B cell (primary cell): Measurements from ENCODE around the gene ISG20L2. TPM values are rescaled to one million over a fixed set of nuclear protein-coding genes. Genes with fewer than 3 reads are reported as not detected.

ENCODE experiments used
- ATAC-seq: fragments of 200-7000 bp; cut with Tn5 transposase; one replicate; pipeline ENCODE4 v1.10.0; 2021; ENCODE audit warnings: low read depth, mild to moderate bottlenecking, moderate number of reproducible peaks, moderate library complexity
- CTCF ChIA-PET: fragments of 350-600 bp; sonication (Branson Sonifier 250); formaldehyde crosslinking; loops from one replicate; lab custom pipeline; 2021; ENCODE audit warnings: antibody characterized with exemption, inconsistent platforms; lab: Charles Lee
- POLR2A ChIA-PET: fragments of 350-600 bp; sonication (Branson Sonifier 250); formaldehyde crosslinking; loops from one replicate; lab custom pipeline; 2021; ENCODE audit warnings: antibody characterized with exemption; lab: Charles Lee
- DNase-seq: peaks from one replicate; pipeline ENCODE4 v3.0.0; 2013
- H2AFZ ChIP-seq: 2 replicates; pipeline ENCODE4 v1.6.1; 2012; ENCODE audit warnings: mild to moderate bottlenecking, low read depth, low read length; ENCODE audit not compliant: insufficient read depth, poor library complexity, severe bottlenecking
- H3K27ac ChIP-seq, 2 donors: 1 replicate in 1 of 2; 2 replicates in 1 of 2; pipeline ENCODE4 v1.5.1; 2012 to 2013; ENCODE audit warnings: low read length in 2 of 2, mild to moderate bottlenecking in 2 of 2, moderate library complexity in 1 of 2
- H3K27me3 ChIP-seq, 4 experiments: fragments of 200-600 bp in 1 of 4; sonication (generic) in 1 of 4; replicated peaks in 1 of 4; 1 replicate in 2 of 4; 2 replicates in 2 of 4; pipeline versions ENCODE4 v1.6.1 to v1.7.0; 2013 to 2016; ENCODE audit warnings: low read length in 3 of 4, mild to moderate bottlenecking in 2 of 4, mixed read lengths in 1 of 4, moderate library complexity in 1 of 4; ENCODE audit not compliant: insufficient read depth in 4 of 4, control insufficient read depth in 3 of 4; ENCODE audit errors: control extremely low read depth in 1 of 4
- H3K36me3 ChIP-seq, 2 experiments: replicated peaks in 1 of 2; 1 replicate in 1 of 2; 2 replicates in 1 of 2; pipeline versions ENCODE4 v1.6.1 to v1.7.1; 2013; ENCODE audit warnings: low read length in 1 of 2; ENCODE audit not compliant: insufficient read depth in 2 of 2, control insufficient read depth in 1 of 2; ENCODE audit errors: control extremely low read depth in 1 of 2, extremely low read depth in 1 of 2
- H3K4me1 ChIP-seq, 2 donors: fragments of 200-600 bp in 1 of 2; sonication (generic) in 1 of 2; 1 replicate in 1 of 2; 2 replicates in 1 of 2; pipeline versions ENCODE4 v1.5.1 to v1.6.1; 2013 to 2017; ENCODE audit warnings: low read length in 2 of 2; ENCODE audit not compliant: control insufficient read depth in 2 of 2, insufficient read depth in 2 of 2
- H3K4me2 ChIP-seq: replicated peaks from 2 replicates; pipeline ENCODE3; 2012; ENCODE audit warnings: mild to moderate bottlenecking, low read depth, low read length; ENCODE audit not compliant: poor library complexity, severe bottlenecking
- H3K4me3 ChIP-seq, 5 experiments: fragments of 200-600 bp in 1 of 5; sonication (generic) in 1 of 5; 1 replicate in 3 of 5; 2 replicates in 2 of 5; pipeline versions ENCODE4 v1.5.1 to v1.7.0; 2011 to 2016; ENCODE audit warnings: low read length in 4 of 5, mild to moderate bottlenecking in 4 of 5, low read depth in 2 of 5, control low read depth in 1 of 5, moderate library complexity in 1 of 5; ENCODE audit not compliant: insufficient read depth in 1 of 5; ENCODE audit errors: control extremely low read depth in 1 of 5, extremely low read depth in 1 of 5
- H3K79me2 ChIP-seq: fragments of 200-600 bp; sonication (generic); one replicate; pipeline ENCODE4 v1.6.0; 2016; ENCODE audit warnings: low read length; ENCODE audit not compliant: control insufficient read depth, insufficient read depth
- H3K9ac ChIP-seq: fragments of 200-600 bp; sonication (generic); 2 replicates; pipeline ENCODE4 v1.6.1; 2017; ENCODE audit warnings: mild to moderate bottlenecking, low read length, moderate library complexity
- H3K9me3 ChIP-seq, 3 donors: one replicate each; pipeline versions ENCODE4 v1.6.1 to v1.7.1; 2013; ENCODE audit warnings: low read length in 2 of 3; ENCODE audit not compliant: control insufficient read depth in 2 of 3, insufficient read depth in 1 of 3; ENCODE audit errors: control extremely low read depth in 1 of 3
- H4K20me1 ChIP-seq: 2 replicates; pipeline ENCODE4 v1.6.0; 2012; ENCODE audit warnings: mild to moderate bottlenecking, low read length; ENCODE audit not compliant: insufficient read depth, control insufficient read depth, poor library complexity, severe bottlenecking
- H3K27ac Mint-ChIP-seq: one replicate; pipeline ENCODE4 v1.8.0; 2021; ENCODE audit warnings: mixed read lengths
- H3K27me3 Mint-ChIP-seq: one replicate; pipeline ENCODE4 v1.8.0; 2021; ENCODE audit warnings: mixed read lengths
- H3K4me1 Mint-ChIP-seq: one replicate; pipeline ENCODE4 v1.8.0; 2021; ENCODE audit warnings: mixed read lengths
- H3K4me3 Mint-ChIP-seq: one replicate; pipeline ENCODE4 v1.8.0; 2021; ENCODE audit warnings: mixed read lengths
- H3K9me3 Mint-ChIP-seq: one replicate; pipeline ENCODE4 v1.8.0; 2022; ENCODE audit warnings: mixed read lengths; ENCODE audit not compliant: insufficient read depth
- EZH2 ChIP-seq: IDR thresholded peaks from 2 replicates; pipeline ENCODE4 v1.6.1; 2012; ENCODE audit warnings: borderline replicate concordance, low read depth, mild to moderate bottlenecking, moderate library complexity, low read length; ENCODE audit not compliant: insufficient read depth, poor library complexity, severe bottlenecking
- WGBS: methylation state at CpG from one replicate; pipeline ENCODE4 v1.1.5; 2013; ENCODE audit warnings: missing lambda C conversion rate; ENCODE audit not compliant: insufficient coverage; 5-methylcytosine and 5-hydroxymethylcytosine counted together
- intact Hi-C: fragments of 100-400 bp; cut with micrococcal nuclease; formaldehyde crosslinking; loops from one replicate; pipeline ENCODE4 v1.10.0; 2022
- polyA plus RNA-seq: library from polyadenylated mRNA; depleted of rRNA; stranded (reverse); fragments of >200 nt; gene quantifications from 2 replicates; pipeline ENCODE4 v1.2.3, GENCODE V29; 2012
- total RNA-seq, 2 donors: library from RNA; stranded (reverse); fragments of 120-200 nt in 1 of 2; gene quantifications; 1 replicate in 1 of 2; 2 replicates in 1 of 2; pipeline versions ENCODE4 v1.2.3 to v1.2.4, GENCODE V29; 2013 to 2022
- TF ChIP-seq, protein P1 (sequence below): fragments of 200-600 bp; IDR thresholded peaks from one replicate; pipeline ENCODE4 v1.8.0; 2022; ENCODE audit warnings: antibody characterized with exemption, mild to moderate bottlenecking

Gene ISG20L2
- total and polyA plus RNA-seq, 2 donors (not counting 1 experiment from before 2014, with no cell fraction given) = 30.1 to 51.7 TPM

GRCh38 chr1:156691191-156691590 lies 37.4 kb downstream of the ISG20L2 start:
- no peak overlapping the region for H3K27ac Mint-ChIP-seq
- intact Hi-C loops = no loop called here

GRCh38 chr1:156690675-156691036 lies 37.9 kb downstream of the ISG20L2 start:
- Histone ChIP-seq H3K79me2 (no peaks in the 10 kb centered on the region), H3K9me3 (peaks cover 0 to 3% (median 0%) of the 10 kb centered on the region in 3 donors), H3K36me3 (no peaks in the 10 kb centered on the region), H3K4me1 (peaks cover 11 to 21% of the 10 kb centered on the region in 2 donors), H2AFZ (no peak overlapping the region), H3K4me3 (no peak overlapping the region), H3K4me2 (no peak overlapping the region), H4K20me1 (no peaks in the 10 kb centered on the region), H3K27ac (no peak overlapping the region), H3K27me3 (peaks cover 0 to 62% (median 32%) of the 10 kb centered on the region in 4 experiments), H3K9ac (no peak overlapping the region)
- POLR2A ChIA-PET = no interaction called here
- H3K9me3 Mint-ChIP-seq = no peaks in the 10 kb centered on the region
- intact Hi-C loops = no loop called here
- 61% methylated on average over 8 of the region's 8 CpGs for WGBS
- ATAC-seq = no peak
- no peak overlapping the region for H3K27ac Mint-ChIP-seq
- H3K4me3 Mint-ChIP-seq = no peak overlapping the region
- CTCF ChIA-PET = interaction anchor here (0.8 to 7.0 kb wide), 23 partner anchors 11 to 465 kb away, joined by 3 to 245 read pairs (median 8); partner anchors contain the start of genes CRABP2, HAPLN2, ISG20L2 and METTL25B
- DNase-seq = no peak
- peaks cover 16% of the 10 kb centered on the region for H3K4me1 Mint-ChIP-seq
- H3K27me3 Mint-ChIP-seq = peaks cover 44% of the 10 kb centered on the region
- no peak for TF ChIP-seq EZH2

More at GRCh38 chr1:156691191-156691590, 37.4 kb downstream of the ISG20L2 start:
- H3K4me1 Mint-ChIP-seq = peaks cover 16% of the 10 kb centered on the region
- H2AFZ ChIP-seq = no peak overlapping the region
- peaks cover 0 to 3% (median 0%) of the 10 kb centered on the region in 3 donors for H3K9me3 ChIP-seq
- TF ChIP-seq, protein P1, sequence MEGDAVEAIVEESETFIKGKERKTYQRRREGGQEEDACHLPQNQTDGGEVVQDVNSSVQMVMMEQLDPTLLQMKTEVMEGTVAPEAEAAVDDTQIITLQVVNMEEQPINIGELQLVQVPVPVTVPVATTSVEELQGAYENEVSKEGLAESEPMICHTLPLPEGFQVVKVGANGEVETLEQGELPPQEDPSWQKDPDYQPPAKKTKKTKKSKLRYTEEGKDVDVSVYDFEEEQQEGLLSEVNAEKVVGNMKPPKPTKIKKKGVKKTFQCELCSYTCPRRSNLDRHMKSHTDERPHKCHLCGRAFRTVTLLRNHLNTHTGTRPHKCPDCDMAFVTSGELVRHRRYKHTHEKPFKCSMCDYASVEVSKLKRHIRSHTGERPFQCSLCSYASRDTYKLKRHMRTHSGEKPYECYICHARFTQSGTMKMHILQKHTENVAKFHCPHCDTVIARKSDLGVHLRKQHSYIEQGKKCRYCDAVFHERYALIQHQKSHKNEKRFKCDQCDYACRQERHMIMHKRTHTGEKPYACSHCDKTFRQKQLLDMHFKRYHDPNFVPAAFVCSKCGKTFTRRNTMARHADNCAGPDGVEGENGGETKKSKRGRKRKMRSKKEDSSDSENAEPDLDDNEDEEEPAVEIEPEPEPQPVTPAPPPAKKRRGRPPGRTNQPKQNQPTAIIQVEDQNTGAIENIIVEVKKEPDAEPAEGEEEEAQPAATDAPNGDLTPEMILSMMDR = no peak
- TF ChIP-seq EZH2 = no peak
- POLR2A ChIA-PET = no interaction called here
- no peaks in the 10 kb centered on the region for H3K79me2 ChIP-seq
- no peak overlapping the region for H3K9ac ChIP-seq
- no peaks in the 10 kb centered on the region for H3K9me3 Mint-ChIP-seq
- CTCF ChIA-PET = interaction anchor here (0.6 to 7.0 kb wide), 11 partner anchors 8 to 465 kb away, joined by 3 to 245 read pairs (median 16); partner anchors contain the start of genes CRABP2, ISG20L2, METTL25B and NES
- H3K4me1 ChIP-seq = peaks cover 11 to 21% of the 10 kb centered on the region in 2 donors
- DNase-seq (no peak), ATAC-seq (no peak)
- H3K27me3 Mint-ChIP-seq = peaks cover 43% of the 10 kb centered on the region
- no peaks in the 10 kb centered on the region for H4K20me1 ChIP-seq
- no peaks in the 10 kb centered on the region for H3K36me3 ChIP-seq
- H3K27ac ChIP-seq = no peak overlapping the region
- no peak overlapping the region for H3K4me2 ChIP-seq
- H3K4me3 Mint-ChIP-seq = no peak overlapping the region
- WGBS = 54% methylated on average over 6 of the region's 10 CpGs
- H3K27me3 ChIP-seq = peaks cover 0 to 62% (median 32%) of the 10 kb centered on the region in 4 experiments
- no peak overlapping the region for H3K4me3 ChIP-seq
